ENCODE data around the gene STOML1. TPM values are rescaled to one million over a fixed set of nuclear protein-coding genes. Genes with fewer than 3 reads are reported as not detected.
A peak's percentile ranks its signal among the peaks of the same experiment; 100 is the strongest.
"Not testable (repeated sequence)": the region's sequence is repeated elsewhere in the genome, so short reads cannot be mapped to it uniquely, and the experiment has no call there.

STOML1 gene
- polyA plus RNA-seq, 1 donor from 2014 or later, result 6.6 TPM

GRCh38 chr15:73985101-73985873 is 6.8 kb downstream of the STOML1 start:
- Mint-ChIP-seq H3K4me1 (peaks cover 26 to 43% (median 34%) of the 10 kb centered on the region in 3 donors), H3K27me3 (no peaks in the 10 kb centered on the region), H3K9me3 (no peaks in the 10 kb centered on the region), H3K27ac (peak overlapping the region; percentile 53 to 60 (median 56)), H3K36me3 (peaks cover 2% of the 10 kb centered on the region), H3K4me3 (peak overlapping the region in 2 of 4 donors; percentile 14 to 76)

- H3K27ac Mint-ChIP-seq, result peak overlapping the region; percentile 29 to 60 (median 53)
- peaks cover 26 to 46% (median 33%) of the 10 kb centered on the region in 3 donors for H3K4me1 Mint-ChIP-seq
- H3K9me3 Mint-ChIP-seq, result no peaks in the 10 kb centered on the region
Observed at GRCh38 chr15:73984208-73984979, 7.7 kb downstream of the STOML1 start.

GRCh38 chr15:73983773-73984172 is 8.3 kb downstream of the STOML1 start:
- H3K4me3 Mint-ChIP-seq, result peak overlapping the region in 1 of 4 donors; percentile 82
- H3K27ac Mint-ChIP-seq, result peak overlapping the region in 1 of 3 donors; percentile 29
- peaks cover 2% of the 10 kb centered on the region for H3K36me3 Mint-ChIP-seq
- no peaks in the 10 kb centered on the region for H3K27me3 Mint-ChIP-seq
- H3K4me1 Mint-ChIP-seq, result peaks cover 26 to 50% (median 32%) of the 10 kb centered on the region in 3 donors
- H3K9me3 Mint-ChIP-seq, result no peaks in the 10 kb centered on the region

More at GRCh38 chr15:73984208-73984979, 7.7 kb downstream of the STOML1 start:
- H3K27me3 Mint-ChIP-seq, result no peaks in the 10 kb centered on the region
- peak overlapping the region in 2 of 4 donors; percentile 65 to 82 for H3K4me3 Mint-ChIP-seq
- peaks cover 2% of the 10 kb centered on the region for H3K36me3 Mint-ChIP-seq

- peaks cover 26 to 49% (median 32%) of the 10 kb centered on the region in 3 donors for H3K4me1 Mint-ChIP-seq
- H3K27ac Mint-ChIP-seq, result no peak overlapping the region
- H3K9me3 Mint-ChIP-seq, result no peaks in the 10 kb centered on the region
- H3K36me3 Mint-ChIP-seq, result peaks cover 2% of the 10 kb centered on the region
- H3K4me3 Mint-ChIP-seq, result no peak overlapping the region
- no peaks in the 10 kb centered on the region for H3K27me3 Mint-ChIP-seq
Observed at GRCh38 chr15:73983211-73983727, 8.8 kb downstream of the STOML1 start.

GRCh38 chr15:73982222-73982962 is 9.7 kb downstream of the STOML1 start:
- peaks cover 26 to 41% (median 34%) of the 10 kb centered on the region in 3 donors for H3K4me1 Mint-ChIP-seq
- H3K27ac Mint-ChIP-seq, result peak overlapping the region in 1 of 3 donors; percentile 27
- peaks cover 2% of the 10 kb centered on the region for H3K36me3 Mint-ChIP-seq

GRCh38 chr15:73981761-73982221 is 10.3 kb downstream of the STOML1 start:
- H3K4me3 Mint-ChIP-seq, result peak overlapping the region in 3 of 4 donors; percentile 27 to 86 (median 86)
- peaks cover 26 to 41% (median 31%) of the 10 kb centered on the region in 3 donors for H3K4me1 Mint-ChIP-seq
- H3K27me3 Mint-ChIP-seq, result no peaks in the 10 kb centered on the region
- peak overlapping the region in 1 of 3 donors; percentile 27 for H3K27ac Mint-ChIP-seq
- H3K9me3 Mint-ChIP-seq, result no peaks in the 10 kb centered on the region
- H3K36me3 Mint-ChIP-seq, result peaks cover 2% of the 10 kb centered on the region

More at GRCh38 chr15:73982222-73982962, 9.7 kb downstream of the STOML1 start:
- Mint-ChIP-seq H3K4me3 (peak overlapping the region; percentile 27 to 86 (median 59)), H3K27me3 (no peaks in the 10 kb centered on the region), H3K9me3 (no peaks in the 10 kb centered on the region)

- Mint-ChIP-seq H3K9me3 (no peaks in the 10 kb centered on the region), H3K27ac (no peak overlapping the region), H3K4me3 (peak overlapping the region in 1 of 4 donors; percentile 43), H3K4me1 (peaks cover 23 to 40% (median 26%) of the 10 kb centered on the region in 3 donors), H3K27me3 (peaks cover 12% of the 10 kb centered on the region), H3K36me3 (no peaks in the 10 kb centered on the region)
Observed at GRCh38 chr15:73979636-73980035, 12.5 kb downstream of the STOML1 start.

- H3K4me1 Mint-ChIP-seq, result peaks cover 18 to 35% (median 21%) of the 10 kb centered on the region in 3 donors
- H3K27me3 Mint-ChIP-seq, result peaks cover 12% of the 10 kb centered on the region
- no peaks in the 10 kb centered on the region for H3K9me3 Mint-ChIP-seq
- H3K27ac Mint-ChIP-seq, result no peak overlapping the region
- no peak overlapping the region for H3K4me3 Mint-ChIP-seq
- no peaks in the 10 kb centered on the region for H3K36me3 Mint-ChIP-seq
Observed at GRCh38 chr15:73978896-73979295, 13.2 kb downstream of the STOML1 start.

GRCh38 chr15:73975440-73976125 is 16.5 kb downstream of the STOML1 start:
- peak overlapping the region in 1 of 3 donors; percentile 11 for H3K27ac Mint-ChIP-seq
- peaks cover 10 to 20% (median 14%) of the 10 kb centered on the region in 3 donors for H3K4me1 Mint-ChIP-seq
- H3K4me3 Mint-ChIP-seq, H3K36me3 Mint-ChIP-seq, H3K9me3 Mint-ChIP-seq: not testable (repeated sequence)
- peaks cover 15% of the 10 kb centered on the region for H3K27me3 Mint-ChIP-seq

GRCh38 chr15:73973683-73974200 is 18.4 kb downstream of the STOML1 start:
- Mint-ChIP-seq H3K27ac (peak overlapping the region in 1 of 3 donors; percentile 67), H3K4me3 (peak overlapping the region in 1 of 4 donors; percentile 9), H3K4me1 (peaks cover 9 to 13% (median 10%) of the 10 kb centered on the region in 3 donors), H3K27me3 (peaks cover 18% of the 10 kb centered on the region)
- not testable (repeated sequence) for H3K36me3 Mint-ChIP-seq, H3K9me3 Mint-ChIP-seq

- H3K27ac Mint-ChIP-seq, result peak overlapping the region in 1 of 3 donors; percentile 43
- peak overlapping the region in 2 of 4 donors; percentile 78 to 82 for H3K4me3 Mint-ChIP-seq
- H3K4me1 Mint-ChIP-seq, result peaks cover 9 to 13% (median 10%) of the 10 kb centered on the region in 3 donors
- no peaks in the 10 kb centered on the region for H3K36me3 Mint-ChIP-seq
- H3K27me3 Mint-ChIP-seq, result peaks cover 18% of the 10 kb centered on the region
- no peaks in the 10 kb centered on the region for H3K9me3 Mint-ChIP-seq
Observed at GRCh38 chr15:73972984-73973682, 19.0 kb downstream of the STOML1 start.

GRCh38 chr15:73969151-73969759 is 22.8 kb downstream of the STOML1 start:
- Mint-ChIP-seq H3K36me3 (no peaks in the 10 kb centered on the region), H3K9me3 (no peaks in the 10 kb centered on the region), H3K27me3 (peaks cover 10% of the 10 kb centered on the region), H3K4me3 (no peak overlapping the region), H3K27ac (no peak overlapping the region), H3K4me1 (peaks cover 14 to 26% (median 17%) of the 10 kb centered on the region in 3 donors)

- peaks cover 14 to 24% (median 17%) of the 10 kb centered on the region in 3 donors for H3K4me1 Mint-ChIP-seq
- H3K36me3 Mint-ChIP-seq, result no peaks in the 10 kb centered on the region
- H3K27me3 Mint-ChIP-seq, result peaks cover 10% of the 10 kb centered on the region
- H3K9me3 Mint-ChIP-seq, result no peaks in the 10 kb centered on the region
- H3K4me3 Mint-ChIP-seq, result no peak overlapping the region
- H3K27ac Mint-ChIP-seq, result no peak overlapping the region
Observed at GRCh38 chr15:73968461-73968860, 23.6 kb downstream of the STOML1 start.
